NCI-H2227 (cell line): ENCODE results near the gene MMD.
A peak's percentile ranks its signal among the peaks of the same experiment; 100 is the strongest.
"Not testable (repeated sequence)": the region's sequence is repeated elsewhere in the genome, so short reads cannot be mapped to it uniquely, and the experiment has no call there.

Source experiments
- DNase-seq: peaks from one replicate; lab custom pipeline; 2025; ENCODE audit not compliant: unreplicated experiment; lab: John Stamatoyannopoulos, UW

Gene MMD

GRCh38 chr17:55395803-55396505 lies 25.7 kb downstream of the MMD start:
- no peak for DNase-seq

- DNase-seq = peak; percentile 10
Measured at GRCh38 chr17:55394357-55395021, 27.1 kb downstream of the MMD start.

- DNase-seq = no peak
Measured at GRCh38 chr17:55391764-55392467, 29.7 kb downstream of the MMD start.

DNA sequence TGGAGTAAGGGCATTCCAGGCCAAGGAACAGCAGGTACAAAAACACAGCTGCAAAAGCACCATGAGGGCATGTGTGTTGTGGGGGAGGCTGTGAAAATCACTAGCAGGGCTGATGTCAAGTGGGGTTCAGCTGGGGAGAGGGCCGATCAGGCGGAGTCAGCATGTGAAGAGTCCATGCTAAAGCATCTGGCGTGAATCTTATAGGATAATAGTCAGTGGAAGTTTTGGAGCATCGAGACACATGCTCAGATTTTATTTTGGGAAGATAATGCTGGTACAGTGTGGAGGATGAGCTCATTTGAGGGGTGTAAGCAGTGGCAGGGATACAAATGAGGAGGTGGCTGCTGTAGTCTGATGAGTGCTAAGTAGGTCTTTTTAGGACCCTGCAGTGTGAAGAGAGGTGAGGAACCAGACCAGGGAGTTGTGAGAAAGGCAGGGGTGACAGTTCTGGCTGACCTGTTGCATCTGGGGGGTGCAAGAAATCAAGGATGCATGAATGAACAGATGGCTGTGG lies 30.3 kb downstream of the MMD start:
- no peak for DNase-seq

- DNase-seq = no peak
Measured at GRCh38 chr17:55390364-55390977, 31.2 kb downstream of the MMD start.

DNA sequence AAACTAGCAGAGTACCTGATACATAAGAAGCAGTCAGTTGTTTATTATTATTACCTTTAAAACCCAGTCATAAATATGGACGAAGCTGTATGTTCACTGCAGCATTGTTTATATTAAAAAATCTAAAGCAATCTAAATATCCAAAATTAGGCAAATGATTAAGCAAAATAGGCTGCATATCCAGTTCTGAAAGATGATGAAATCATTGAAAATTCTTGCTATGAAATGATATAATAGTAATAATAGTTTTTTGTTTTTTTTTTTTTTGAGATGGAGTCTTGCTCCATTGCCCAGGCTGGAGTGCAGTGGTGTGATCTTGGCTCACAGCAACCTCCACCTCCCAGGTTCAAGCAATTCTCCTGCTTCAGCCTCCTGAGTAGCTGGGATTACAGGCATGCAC lies 31.9 kb downstream of the MMD start:
- DNase-seq = not testable (repeated sequence)

GRCh38 chr17:55388842-55389241 lies 32.8 kb downstream of the MMD start:
- no peak for DNase-seq

DNA sequence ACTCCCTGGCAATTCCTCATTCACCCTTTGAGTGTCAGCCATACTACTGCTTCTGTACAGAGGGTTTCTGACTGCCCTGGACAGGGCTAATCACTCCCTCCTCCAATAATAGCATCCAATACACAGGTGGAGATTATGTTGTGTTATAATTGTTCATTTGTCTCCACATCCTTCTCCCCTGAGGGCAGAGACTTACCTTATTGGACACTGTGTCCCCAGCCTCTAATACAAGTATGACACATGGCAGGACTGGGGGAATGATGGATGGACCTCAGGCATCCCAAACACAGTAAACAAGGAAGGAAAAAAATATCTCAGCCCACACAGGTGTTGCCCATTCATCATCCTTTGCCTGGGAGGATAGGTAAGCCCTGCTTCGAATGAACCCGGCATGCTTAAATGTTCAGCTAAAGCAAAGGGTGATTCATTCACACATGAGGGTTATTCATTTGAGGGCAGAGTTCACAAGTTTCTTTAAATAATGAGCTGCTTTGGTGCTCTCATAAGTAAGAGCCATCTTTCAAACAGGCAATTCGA lies 34.8 kb downstream of the MMD start:
- no peak for DNase-seq

DNA sequence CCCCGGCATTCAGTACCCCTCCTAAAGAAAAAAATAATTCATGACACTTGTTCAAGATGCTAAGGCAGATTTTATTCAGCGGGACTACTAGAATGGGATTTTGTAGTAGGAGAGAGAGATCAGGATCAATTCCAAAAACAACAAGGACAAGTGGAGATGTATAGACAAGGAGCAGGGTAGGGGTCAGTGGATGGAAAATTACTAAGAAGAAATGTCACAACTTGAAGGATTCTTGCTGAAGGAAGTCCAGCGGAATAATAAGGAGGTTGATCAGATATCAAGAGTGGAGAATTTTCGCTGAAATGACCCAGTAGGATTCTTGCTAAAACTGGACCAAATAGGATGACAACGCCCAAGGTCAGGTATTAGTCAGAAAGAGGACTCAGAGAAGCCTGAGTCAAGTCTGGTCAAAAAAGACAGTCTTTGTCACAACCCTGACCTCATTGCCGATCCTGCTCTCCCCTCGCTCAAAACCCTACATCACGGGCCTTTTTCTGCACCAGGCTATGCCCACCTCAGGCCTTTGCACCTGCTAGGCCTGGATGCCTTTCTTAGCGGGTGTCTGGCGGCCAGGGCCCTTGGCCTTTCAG lies 36.9 kb downstream of the MMD start:
- no peak for DNase-seq

DNA sequence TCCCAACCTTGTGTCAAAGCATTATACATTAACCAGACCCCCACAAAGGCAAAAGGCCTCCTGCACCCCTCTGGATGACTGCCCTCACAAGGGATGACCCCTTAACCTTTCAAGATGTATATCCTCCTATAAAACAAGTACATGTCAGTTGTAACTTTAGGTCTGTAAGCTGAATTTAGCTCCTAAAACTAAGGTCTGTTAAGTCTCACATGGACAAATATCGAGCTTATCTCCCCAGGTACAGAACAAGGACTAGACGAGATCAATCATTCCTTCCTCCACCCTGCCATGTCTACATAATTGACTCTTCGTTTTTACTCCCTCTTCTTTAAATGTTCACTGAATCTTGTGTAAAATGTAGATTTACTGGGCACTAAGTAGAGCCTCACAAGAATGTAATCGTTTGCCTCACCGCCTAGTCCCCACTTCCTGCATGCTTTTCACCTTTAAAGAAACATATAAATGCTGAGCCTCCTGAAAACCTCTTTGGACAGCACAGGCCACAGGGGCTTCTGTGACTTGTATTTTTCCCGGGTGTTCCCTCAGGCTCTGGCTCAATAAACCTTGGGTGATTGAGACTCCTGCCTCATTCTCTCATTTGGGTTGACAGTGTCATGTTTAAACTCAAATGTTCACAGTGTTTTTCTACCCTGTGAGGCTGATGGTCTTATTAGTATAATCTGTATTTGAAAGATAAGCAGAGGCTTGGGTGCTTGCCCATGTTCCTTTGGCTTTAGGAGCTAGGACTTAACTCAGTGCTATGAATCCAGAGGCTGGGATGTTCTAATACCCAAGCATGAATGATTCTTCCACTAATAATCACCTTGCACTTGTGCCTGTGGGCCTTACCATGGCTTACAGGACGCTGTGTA lies 37.6 kb downstream of the MMD start:
- DNase-seq = no peak

GRCh38 chr17:55381017-55381770 lies 40.4 kb downstream of the MMD start:
- DNase-seq = no peak

- DNase-seq = no peak
Measured at GRCh38 chr17:55377671-55378275, 43.9 kb downstream of the MMD start.

DNA sequence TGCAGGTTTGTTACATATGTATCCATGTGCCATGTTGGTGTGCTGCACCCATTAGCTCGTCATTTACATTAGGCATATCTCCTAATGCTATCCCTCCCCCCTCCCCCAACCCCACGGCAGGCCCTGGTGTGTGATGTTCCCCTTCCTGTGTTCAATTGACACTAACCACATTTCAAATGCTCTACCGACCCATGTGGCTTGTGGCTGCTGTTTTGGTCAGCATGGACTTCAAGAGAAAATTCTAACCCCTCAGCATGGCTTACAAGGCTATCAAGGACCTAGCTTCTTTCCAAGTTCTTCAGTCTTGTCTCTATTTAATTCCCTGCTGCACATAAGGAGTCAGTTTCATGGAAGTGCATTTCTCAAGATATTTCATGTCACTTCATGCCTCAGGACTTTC lies 52.9 kb downstream of the MMD start:
- no peak for DNase-seq

DNA sequence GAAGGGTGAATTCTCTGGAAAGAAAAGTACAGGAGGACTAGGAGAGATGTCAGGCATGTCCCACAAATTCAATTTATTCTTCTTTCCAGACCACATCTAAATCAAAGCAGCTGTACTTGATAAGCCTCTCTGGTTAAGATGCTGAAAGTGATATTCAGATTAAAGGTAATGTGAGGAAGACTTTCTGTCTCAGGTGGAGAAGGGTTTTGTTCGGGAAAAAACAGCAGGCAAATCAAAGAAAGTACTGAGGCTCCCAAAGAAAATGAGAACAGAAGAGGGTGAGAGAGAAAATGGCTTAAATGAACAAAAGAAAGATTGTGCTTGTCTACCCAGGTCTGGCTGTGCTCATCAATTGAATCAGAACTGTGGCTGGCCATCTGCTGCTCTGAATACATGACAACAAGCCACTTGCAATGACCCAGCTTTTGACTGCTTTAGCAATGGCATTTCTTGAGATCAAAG lies 55.6 kb downstream of the MMD start:
- DNase-seq = no peak

- DNase-seq = no peak
Measured at GRCh38 chr17:55363033-55363432, 58.6 kb downstream of the MMD start.

GRCh38 chr17:55360971-55361370 lies 60.7 kb downstream of the MMD start:
- no peak for DNase-seq

DNA sequence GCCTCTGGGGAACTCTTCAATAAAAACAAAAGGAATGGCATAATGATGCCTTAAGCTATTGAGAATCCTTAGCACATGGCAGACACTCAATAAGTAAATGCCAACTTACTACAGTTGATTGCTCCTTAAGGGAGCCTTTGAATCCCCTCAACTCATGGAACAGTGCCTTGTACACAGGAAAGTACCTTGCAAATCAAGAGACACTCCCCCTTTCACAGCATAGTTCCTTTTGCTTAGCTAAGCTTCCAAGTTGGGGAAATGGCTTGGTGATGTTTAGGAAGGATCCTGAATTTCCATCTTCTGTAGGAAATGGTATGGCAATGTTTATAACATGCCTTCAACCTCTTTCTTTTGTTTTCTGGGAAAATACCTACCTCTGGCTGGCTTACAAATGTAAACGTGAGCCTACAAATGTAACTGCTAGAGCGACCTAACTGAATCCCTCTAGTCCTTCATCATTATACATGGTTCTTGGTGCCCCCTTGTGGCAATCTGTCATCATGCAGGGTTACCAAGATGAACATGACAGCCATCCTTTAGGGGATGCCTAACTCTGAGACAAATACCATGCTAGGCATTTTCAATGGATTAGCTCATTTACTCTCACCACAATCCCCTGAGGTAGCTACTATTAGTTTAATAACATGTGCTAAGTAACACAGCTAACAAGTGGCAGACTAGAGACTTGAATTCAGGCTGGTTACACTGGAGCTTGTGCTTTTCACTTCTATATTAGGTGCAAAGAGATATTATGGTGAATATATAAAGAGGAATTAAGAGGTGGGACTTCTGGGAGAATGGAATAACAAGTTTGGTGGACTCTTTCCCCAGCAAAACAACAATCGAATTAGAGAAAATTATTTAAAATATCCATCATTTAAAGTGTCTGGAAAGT lies 65.0 kb downstream of the MMD start:
- peak; percentile 83 for DNase-seq

- no peak for DNase-seq
Measured at GRCh38 chr17:55354941-55355340, 66.7 kb downstream of the MMD start.
